ENCODE measurements around the gene ORM1.
A peak's percentile ranks its signal among the peaks of the same experiment; 100 is the strongest.
"Not testable (repeated sequence)": the region's sequence is repeated elsewhere in the genome, so short reads cannot be mapped to it uniquely, and the experiment has no call there.

ORM1 gene

DNA sequence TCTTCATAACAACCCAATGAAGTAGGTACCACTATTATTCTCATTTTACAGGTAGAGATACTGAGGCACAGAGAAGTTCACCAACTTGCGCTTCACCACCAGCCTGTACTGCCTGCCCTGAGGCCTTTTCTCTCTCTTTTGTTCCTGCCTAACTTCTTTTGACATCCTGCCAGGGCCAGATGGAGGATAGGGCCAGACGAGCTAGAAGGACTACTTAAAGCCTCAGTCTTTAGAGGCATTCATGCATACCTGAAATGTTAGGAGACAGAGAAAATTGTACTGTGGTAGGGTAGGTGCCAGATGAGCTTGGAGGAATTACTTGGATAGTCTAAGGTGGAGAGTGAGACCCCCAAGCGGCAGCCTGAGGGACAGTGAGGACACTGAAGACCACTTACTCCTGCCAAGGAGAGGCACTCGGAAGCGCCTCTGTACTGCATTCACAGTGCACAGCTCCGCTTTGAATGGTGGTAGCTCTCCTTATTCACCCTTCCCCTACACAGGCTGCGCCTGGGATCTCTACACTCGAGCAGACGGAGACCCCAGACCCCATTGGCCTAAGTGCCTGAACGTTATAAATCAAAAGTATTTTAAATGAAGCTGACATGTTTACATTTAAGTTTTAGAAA, 6.2 kb upstream of the ORM1 start:
- Mint-ChIP-seq H3K9me3 (no peaks in the 10 kb centered on the region), H3K4me3 (no peak overlapping the region), H3K27ac (no peak overlapping the region), H3K27me3 (peaks cover 9 to 20% of the 10 kb centered on the region in 2 donors), H3K36me3 (ENCODE audit: insufficient read depth) (no peaks in the 10 kb centered on the region), H3K4me1 (ENCODE audit: low read depth in 2 of 2) (no peaks in the 10 kb centered on the region)
- no peak for ATAC-seq (replicated peaks)
- no peak for DNase-seq

DNA sequence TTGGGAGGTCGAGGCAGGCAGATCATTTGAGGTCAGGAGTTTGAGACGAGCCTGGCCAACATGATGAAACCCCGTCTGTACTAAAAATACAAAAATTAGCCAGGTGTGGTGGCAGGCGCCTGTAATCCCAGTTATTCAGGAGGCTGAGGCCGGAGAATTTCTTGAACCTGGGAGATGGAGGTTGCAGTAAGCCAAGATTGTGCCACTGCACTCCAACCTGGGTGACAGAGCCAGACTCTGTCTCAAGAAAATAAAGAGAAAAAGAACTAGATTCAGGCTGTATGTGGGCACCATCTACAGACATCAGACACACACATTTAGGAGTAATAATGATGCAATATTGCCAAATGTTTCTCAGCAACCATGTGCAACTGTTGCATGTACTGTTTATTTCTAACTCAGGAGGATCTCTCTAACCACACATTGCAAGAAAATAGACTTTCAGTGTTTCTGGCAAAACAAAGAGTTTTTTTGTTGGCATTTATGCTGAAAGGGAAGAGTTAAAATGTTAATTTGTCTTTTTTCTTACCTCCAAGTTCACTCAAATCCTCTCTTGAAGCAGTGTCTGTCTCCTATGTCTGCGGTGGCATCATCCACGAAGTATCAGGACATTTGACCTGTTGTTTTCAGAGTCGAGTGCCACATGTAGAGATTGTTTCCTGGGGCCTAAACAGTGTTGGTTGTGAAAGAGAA, 5.1 kb upstream of the ORM1 start:
- no peak overlapping the region for H3K4me3 Mint-ChIP-seq
- ATAC-seq (replicated peaks) (no peak), DNase-seq (no peak)
- H3K9me3 Mint-ChIP-seq = no peaks in the 10 kb centered on the region
- H3K36me3 Mint-ChIP-seq (ENCODE audit: insufficient read depth) = no peaks in the 10 kb centered on the region
- peaks cover 9 to 29% of the 10 kb centered on the region in 2 donors for H3K27me3 Mint-ChIP-seq
- H3K4me1 Mint-ChIP-seq (ENCODE audit: low read depth in 2 of 2) = no peaks in the 10 kb centered on the region
- H3K27ac Mint-ChIP-seq = no peak overlapping the region

DNA sequence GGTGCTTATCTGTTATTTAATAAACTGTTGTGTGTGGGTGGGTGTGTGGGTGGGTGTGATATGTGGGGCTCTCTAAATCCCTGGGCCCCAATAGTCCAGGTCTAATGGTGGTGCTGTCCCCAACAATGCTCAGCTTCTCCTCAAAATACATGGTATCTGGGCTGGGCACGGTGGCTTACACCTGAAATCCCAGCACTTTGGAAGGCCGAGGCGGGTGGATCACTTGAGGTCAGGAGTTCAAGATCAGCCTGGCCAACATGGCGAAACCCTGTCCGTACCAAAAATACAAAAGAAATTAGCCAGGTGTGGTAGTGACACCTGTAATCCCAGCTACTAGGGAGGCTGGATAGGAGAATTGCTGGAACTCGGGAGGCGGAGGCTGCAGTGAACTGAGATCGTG, 4.5 kb upstream of the ORM1 start:
- DNase-seq (no peak), ATAC-seq (replicated peaks) (no peak)
- H3K4me1 Mint-ChIP-seq (ENCODE audit: low read depth in 2 of 2) = no peaks in the 10 kb centered on the region
- H3K36me3 Mint-ChIP-seq (ENCODE audit: insufficient read depth) = no peaks in the 10 kb centered on the region
- no peak overlapping the region for H3K27ac Mint-ChIP-seq
- H3K9me3 Mint-ChIP-seq = no peaks in the 10 kb centered on the region
- H3K4me3 Mint-ChIP-seq = no peak overlapping the region
- peaks cover 9 to 29% of the 10 kb centered on the region in 2 donors for H3K27me3 Mint-ChIP-seq

DNA sequence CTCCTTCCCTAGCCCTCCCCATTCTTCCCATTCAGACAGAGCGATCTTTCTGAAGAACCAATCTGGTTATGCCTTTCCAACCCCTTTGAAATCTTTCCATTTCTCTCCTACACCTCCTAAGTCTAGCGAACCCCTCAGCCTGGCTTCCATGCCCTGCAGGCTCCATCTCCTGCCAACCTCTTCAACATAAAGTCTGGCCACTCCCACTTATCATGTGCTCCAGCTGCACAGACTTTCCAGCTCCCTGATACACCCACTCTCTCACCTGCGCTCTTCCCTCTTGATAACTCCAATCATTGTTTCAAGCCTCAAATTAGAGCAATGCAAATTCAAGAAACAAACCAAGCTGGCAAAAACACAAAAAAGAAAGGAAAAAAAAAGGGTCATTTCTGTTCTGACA, 3.8 kb upstream of the ORM1 start:
- peaks cover 9 to 29% of the 10 kb centered on the region in 2 donors for H3K27me3 Mint-ChIP-seq
- no peak overlapping the region for H3K27ac Mint-ChIP-seq
- no peaks in the 10 kb centered on the region for H3K9me3 Mint-ChIP-seq
- no peak for ATAC-seq (replicated peaks)
- no peaks in the 10 kb centered on the region for H3K4me1 Mint-ChIP-seq (ENCODE audit: low read depth in 2 of 2)
- H3K36me3 Mint-ChIP-seq (ENCODE audit: insufficient read depth) = no peaks in the 10 kb centered on the region
- no peak for DNase-seq
- no peak overlapping the region for H3K4me3 Mint-ChIP-seq

DNA sequence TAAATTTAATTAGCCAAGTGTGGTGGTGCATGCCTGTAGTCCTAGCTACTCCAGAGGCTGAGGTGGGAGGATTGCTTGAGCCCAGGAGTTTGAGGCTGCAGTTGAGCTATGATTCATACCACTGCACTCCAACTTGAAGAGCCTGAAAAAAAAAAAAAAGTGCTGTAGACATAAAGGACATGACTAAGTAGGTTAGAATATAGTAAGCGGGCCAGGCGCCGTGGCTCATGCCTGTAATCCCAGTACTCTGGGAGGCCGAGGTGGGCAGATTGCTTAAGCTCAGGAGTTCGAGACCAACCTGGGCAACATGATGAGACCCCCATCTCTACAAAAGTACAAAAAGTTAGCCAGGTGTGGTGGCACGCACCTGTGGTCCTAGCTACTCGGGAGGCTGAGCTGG, 2.2 kb upstream of the ORM1 start:
- not testable (repeated sequence) for ATAC-seq (replicated peaks)

DNA sequence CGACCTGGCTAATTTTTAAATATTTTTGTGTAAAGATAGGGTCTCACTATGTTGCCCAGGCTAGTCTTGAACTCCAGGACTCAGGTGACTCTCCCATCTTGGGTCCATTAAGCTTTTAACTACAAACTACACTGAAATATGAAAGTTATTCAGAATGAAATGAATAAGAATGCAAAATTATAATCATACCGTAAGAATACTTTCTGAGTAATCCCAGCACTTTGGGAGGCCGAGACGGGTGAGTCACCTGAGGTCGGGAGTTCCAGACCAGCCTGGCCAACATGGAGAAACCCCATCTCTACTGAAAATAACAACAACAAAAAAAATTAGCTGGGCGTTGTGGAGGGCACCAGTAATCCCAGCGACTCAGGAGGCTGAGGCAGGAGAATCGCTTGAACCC, 1.1 kb upstream of the ORM1 start:
- Mint-ChIP-seq H3K27me3 (peaks cover 9 to 29% of the 10 kb centered on the region in 2 donors), H3K9me3 (no peaks in the 10 kb centered on the region), H3K4me3 (no peak overlapping the region), H3K4me1 (ENCODE audit: low read depth in 2 of 2) (no peaks in the 10 kb centered on the region), H3K36me3 (ENCODE audit: insufficient read depth) (no peaks in the 10 kb centered on the region), H3K27ac (no peak overlapping the region)
- DNase-seq (no peak), ATAC-seq (replicated peaks) (no peak)

More for the DNA sequence above, 2.2 kb upstream of the ORM1 start:
- H3K36me3 Mint-ChIP-seq (ENCODE audit: insufficient read depth); H3K27ac Mint-ChIP-seq; H3K4me3 Mint-ChIP-seq; DNase-seq; H3K9me3 Mint-ChIP-seq; H3K4me1 Mint-ChIP-seq (ENCODE audit: low read depth in 2 of 2): not testable (repeated sequence)
- H3K27me3 Mint-ChIP-seq = peaks cover 9 to 29% of the 10 kb centered on the region in 2 donors

DNA sequence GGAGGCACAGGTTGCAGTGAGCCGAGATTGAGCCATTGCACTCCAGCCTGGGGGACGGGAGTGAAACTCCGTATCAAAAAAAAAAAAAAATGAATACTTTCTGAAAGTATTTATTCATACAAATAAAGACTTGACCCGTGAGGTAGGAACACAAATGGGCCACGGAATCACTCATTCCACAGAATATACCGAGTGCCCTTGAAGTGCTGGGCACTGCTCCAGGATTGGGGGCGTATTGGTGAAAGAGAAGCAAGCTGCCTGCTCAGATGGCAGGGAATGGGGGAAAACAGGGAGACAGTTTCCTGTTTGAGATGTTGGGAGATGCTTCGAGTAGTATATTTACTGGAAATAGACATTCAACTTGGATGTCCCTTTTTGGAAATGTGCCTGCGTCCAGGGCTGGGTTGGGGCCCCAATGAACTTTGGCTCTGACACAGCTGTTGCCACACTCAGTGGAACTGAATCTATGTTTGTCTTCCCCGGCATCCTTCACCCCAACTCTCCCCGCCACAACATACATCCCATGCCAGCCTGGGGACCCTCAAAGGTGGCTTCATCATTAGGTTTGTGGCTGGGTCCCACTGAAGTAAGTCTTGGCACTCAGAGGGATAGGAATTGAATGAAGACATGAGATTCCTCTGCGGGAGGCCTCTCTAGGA, 609 bp upstream of the ORM1 start:
- not testable (repeated sequence) for H3K4me3 Mint-ChIP-seq; H3K27ac Mint-ChIP-seq; H3K36me3 Mint-ChIP-seq (ENCODE audit: insufficient read depth); DNase-seq; H3K9me3 Mint-ChIP-seq; H3K4me1 Mint-ChIP-seq (ENCODE audit: low read depth in 2 of 2); ATAC-seq (replicated peaks)
- peaks cover 9 to 29% of the 10 kb centered on the region in 2 donors for H3K27me3 Mint-ChIP-seq

DNA sequence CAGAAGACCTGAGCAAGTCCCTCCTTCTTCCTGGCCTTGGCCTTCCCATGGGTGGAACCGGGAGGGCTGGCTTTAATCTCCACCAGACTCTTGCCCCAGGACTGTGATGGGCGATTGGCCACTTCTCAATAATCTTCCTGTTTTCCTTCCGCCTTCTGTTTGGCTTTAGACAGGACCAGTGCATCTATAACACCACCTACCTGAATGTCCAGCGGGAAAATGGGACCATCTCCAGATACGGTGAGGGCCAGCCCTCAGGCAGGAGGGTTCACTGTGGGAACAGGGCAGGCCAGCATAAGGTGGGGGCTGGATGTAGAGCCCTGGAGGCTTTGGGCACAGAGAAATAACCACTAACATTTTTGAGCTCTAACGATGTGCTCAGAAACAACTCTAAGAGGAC, 951 bp downstream of the ORM1 start:
- H3K9me3 Mint-ChIP-seq; H3K36me3 Mint-ChIP-seq (ENCODE audit: insufficient read depth); ATAC-seq (replicated peaks); H3K4me3 Mint-ChIP-seq; H3K4me1 Mint-ChIP-seq (ENCODE audit: low read depth in 2 of 2); H3K27ac Mint-ChIP-seq; DNase-seq: not testable (repeated sequence)
- peaks cover 8 to 22% of the 10 kb centered on the region in 2 donors for H3K27me3 Mint-ChIP-seq

DNA sequence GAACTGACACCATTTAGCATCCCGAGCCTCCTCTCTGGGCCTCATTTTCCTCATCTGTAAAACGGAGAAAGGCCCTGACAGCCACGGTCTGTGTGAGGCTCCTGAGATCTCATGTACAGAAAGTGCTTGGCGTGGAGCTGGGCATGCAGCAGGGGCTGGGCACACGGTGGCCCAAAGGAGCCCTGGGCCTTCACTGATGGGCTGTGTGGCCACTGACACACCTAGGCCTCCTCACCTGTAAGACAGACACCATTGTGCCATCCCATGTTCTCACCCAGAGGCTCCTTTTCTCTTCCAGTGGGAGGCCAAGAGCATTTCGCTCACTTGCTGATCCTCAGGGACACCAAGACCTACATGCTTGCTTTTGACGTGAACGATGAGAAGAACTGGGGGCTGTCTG, 1.6 kb downstream of the ORM1 start:
- Mint-ChIP-seq H3K4me3 (no peak overlapping the region), H3K36me3 (ENCODE audit: insufficient read depth) (no peaks in the 10 kb centered on the region), H3K27me3 (peaks cover 2 to 15% of the 10 kb centered on the region in 2 donors), H3K27ac (no peak overlapping the region), H3K9me3 (no peaks in the 10 kb centered on the region), H3K4me1 (ENCODE audit: low read depth in 2 of 2) (no peaks in the 10 kb centered on the region)
- DNase-seq (no peak), ATAC-seq (replicated peaks) (no peak)

DNA sequence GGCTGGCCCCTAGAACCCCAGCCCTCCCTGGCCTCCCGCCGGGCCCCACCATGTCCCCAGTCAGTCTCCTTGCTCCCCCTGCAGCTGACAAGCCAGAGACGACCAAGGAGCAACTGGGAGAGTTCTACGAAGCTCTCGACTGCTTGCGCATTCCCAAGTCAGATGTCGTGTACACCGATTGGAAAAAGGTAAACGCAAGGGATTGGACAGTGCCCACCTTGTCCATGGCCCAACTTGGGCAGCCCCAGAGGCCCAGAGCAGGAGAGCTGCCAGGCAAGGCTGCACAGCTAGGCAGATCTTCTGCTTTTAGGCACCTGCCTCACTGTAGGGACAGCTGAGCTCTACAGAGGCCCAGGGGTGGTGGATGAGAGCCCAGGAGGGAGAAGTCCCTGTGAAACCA, 2.1 kb downstream of the ORM1 start:
- not testable (repeated sequence) for H3K4me1 Mint-ChIP-seq (ENCODE audit: low read depth in 2 of 2); DNase-seq; H3K9me3 Mint-ChIP-seq; H3K4me3 Mint-ChIP-seq; H3K27ac Mint-ChIP-seq; H3K36me3 Mint-ChIP-seq (ENCODE audit: insufficient read depth)
- peak; percentile 35 for ATAC-seq (replicated peaks)
- peaks cover 0 to 13% of the 10 kb centered on the region in 2 donors for H3K27me3 Mint-ChIP-seq

DNA sequence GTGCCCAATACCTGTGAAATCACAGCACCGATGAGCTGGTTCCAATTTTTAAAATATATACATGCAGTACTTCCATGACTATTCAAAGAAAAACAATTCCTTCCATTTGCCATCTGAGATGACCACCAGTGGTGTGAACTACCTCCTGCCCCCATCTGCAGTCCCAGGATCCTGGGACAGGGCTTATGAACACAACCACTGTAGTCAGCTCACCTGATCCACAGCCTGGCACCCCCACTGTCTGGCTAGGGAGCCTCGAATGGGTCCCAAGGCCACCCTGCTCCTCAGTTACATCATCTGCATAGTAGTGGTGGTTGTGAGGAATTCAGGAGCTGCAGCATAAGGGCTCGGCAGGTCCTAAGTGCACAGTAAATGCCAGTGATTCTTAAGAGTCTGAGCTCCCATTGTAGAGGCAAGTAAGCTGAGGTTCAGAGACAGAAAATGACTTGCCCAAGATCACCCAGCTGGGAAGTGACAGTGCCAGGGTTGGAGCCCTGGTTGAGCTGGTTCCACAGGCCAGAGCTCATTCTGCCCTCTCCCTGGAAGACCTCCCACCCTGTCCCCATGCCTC, 2.9 kb downstream of the ORM1 start:
- not testable (repeated sequence) for H3K36me3 Mint-ChIP-seq (ENCODE audit: insufficient read depth); H3K4me3 Mint-ChIP-seq; H3K27ac Mint-ChIP-seq; DNase-seq; H3K4me1 Mint-ChIP-seq (ENCODE audit: low read depth in 2 of 2); ATAC-seq (replicated peaks); H3K9me3 Mint-ChIP-seq
- peaks cover 0 to 13% of the 10 kb centered on the region in 2 donors for H3K27me3 Mint-ChIP-seq

DNA sequence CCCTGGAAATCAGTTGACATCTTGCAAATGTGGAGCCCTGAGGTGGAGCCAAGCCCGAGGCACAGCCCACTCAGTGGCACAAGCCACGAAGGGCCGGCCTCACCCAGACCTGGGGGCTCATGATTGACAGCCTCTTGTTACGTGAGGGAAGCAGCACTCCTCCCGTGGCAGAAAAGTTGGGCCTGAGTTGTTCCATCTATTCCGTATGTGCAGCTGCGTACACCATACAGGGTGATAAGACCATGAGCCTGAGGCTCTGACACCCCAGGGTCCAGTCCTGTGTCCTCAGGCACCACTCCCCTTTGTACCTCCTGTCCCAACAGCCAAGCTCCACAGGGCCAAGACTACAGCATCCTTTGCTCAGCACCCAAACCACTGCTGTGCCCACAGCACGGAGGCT, 4.9 kb downstream of the ORM1 start:
- Mint-ChIP-seq H3K4me3 (no peak overlapping the region), H3K9me3 (no peaks in the 10 kb centered on the region), H3K27me3 (no peaks in the 10 kb centered on the region), H3K36me3 (ENCODE audit: insufficient read depth) (peaks cover 13% of the 10 kb centered on the region), H3K4me1 (ENCODE audit: low read depth in 2 of 2) (peaks cover 16 to 22% of the 10 kb centered on the region in 2 donors), H3K27ac (no peak overlapping the region)
- no peak for ATAC-seq (replicated peaks)
- DNase-seq = no peak

DNA sequence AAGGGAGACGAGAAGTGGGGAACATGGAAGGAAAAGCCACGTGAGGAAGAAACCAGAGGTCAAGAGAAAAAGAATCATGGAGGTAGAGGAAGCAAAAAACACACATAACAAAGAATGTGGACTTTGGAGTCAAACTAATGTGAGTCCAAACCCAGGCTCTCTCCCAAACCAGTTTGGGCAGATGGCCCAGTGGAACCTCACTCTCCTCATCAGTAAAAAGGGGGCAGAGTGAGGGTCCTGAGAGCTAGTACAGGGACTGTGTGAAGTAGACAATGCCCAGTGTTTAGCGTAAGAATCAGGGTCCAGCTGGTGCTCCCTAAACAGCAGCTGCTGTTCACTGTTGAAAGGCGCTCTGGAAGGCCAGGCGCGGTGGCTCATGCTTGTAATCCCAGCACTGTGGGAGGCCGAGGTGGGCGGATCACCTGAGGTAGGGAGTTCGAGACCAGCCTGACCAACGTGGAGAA, 5.5 kb downstream of the ORM1 start:
- Mint-ChIP-seq H3K4me1 (ENCODE audit: low read depth in 2 of 2) (peaks cover 16 to 22% of the 10 kb centered on the region in 2 donors), H3K36me3 (ENCODE audit: insufficient read depth) (peaks cover 13% of the 10 kb centered on the region)
- H3K4me3 Mint-ChIP-seq; H3K27me3 Mint-ChIP-seq; DNase-seq; H3K9me3 Mint-ChIP-seq; H3K27ac Mint-ChIP-seq; ATAC-seq (replicated peaks): not testable (repeated sequence)

Measured in effector memory CD8-positive, alpha-beta T cell (primary cell).